H9 (cell line): ENCODE results near the gene LCNL1. TPM values are rescaled to one million over a fixed set of nuclear protein-coding genes. Genes with fewer than 3 reads are reported as not detected.

Experiments
- DNase-seq: peaks from one replicate; pipeline ENCODE4 v3.0.0-alpha.2; 2017
- H2AFZ ChIP-seq: one replicate; pipeline ENCODE4 v1.6.1; 2013; ENCODE audit warnings: mild to moderate bottlenecking, low read length, control low read depth, moderate library complexity
- H2AK5ac ChIP-seq: 2 replicates; pipeline ENCODE4 v1.6.1; 2013; ENCODE audit warnings: low read length, control low read depth, mixed read lengths; ENCODE audit not compliant: insufficient read length
- H2BK120ac ChIP-seq: one replicate; pipeline ENCODE4 v1.6.1; 2013; ENCODE audit warnings: low read depth, mild to moderate bottlenecking, low read length, control low read depth, inconsistent platforms; ENCODE audit not compliant: poor library complexity, severe bottlenecking
- H2BK12ac ChIP-seq: 2 replicates; pipeline ENCODE4 v1.6.1; 2013; ENCODE audit warnings: low read length, control low read depth, mixed read lengths, low read depth; ENCODE audit not compliant: insufficient read length
- H2BK15ac ChIP-seq: 2 replicates; pipeline ENCODE4 v1.6.1; 2013; ENCODE audit warnings: low read depth, low read length, control low read depth
- H2BK20ac ChIP-seq: one replicate; pipeline ENCODE4 v1.6.1; 2013; ENCODE audit warnings: low read depth, mild to moderate bottlenecking, low read length, control low read depth, inconsistent platforms; ENCODE audit not compliant: poor library complexity, severe bottlenecking
- H2BK5ac ChIP-seq: 2 replicates; pipeline ENCODE4 v1.6.1; 2013; ENCODE audit warnings: low read length, control low read depth, mixed read lengths; ENCODE audit not compliant: insufficient read length
- H3K14ac ChIP-seq: 2 replicates; pipeline ENCODE4 v1.6.1; 2013; ENCODE audit warnings: low read length, control low read depth; ENCODE audit not compliant: insufficient read depth
- H3K18ac ChIP-seq: 2 replicates; pipeline ENCODE4 v1.6.1; 2013; ENCODE audit warnings: low read depth, mild to moderate bottlenecking, mixed read lengths, low read length, control low read depth; ENCODE audit not compliant: insufficient read length
- H3K23ac ChIP-seq: 2 replicates; pipeline ENCODE4 v1.6.1; 2013; ENCODE audit warnings: low read length, control low read depth, mixed read lengths, low read depth; ENCODE audit not compliant: insufficient read length
- H3K23me2 ChIP-seq: 2 replicates; pipeline ENCODE4 v1.6.1; 2013; ENCODE audit warnings: low read depth, mild to moderate bottlenecking, mixed read lengths, low read length, control low read depth; ENCODE audit not compliant: insufficient read length, poor library complexity, severe bottlenecking
- H3K27ac ChIP-seq: 2 replicates; pipeline ENCODE4 v1.5.1; 2013; ENCODE audit warnings: low read length, control low read depth, mixed read lengths, low read depth; ENCODE audit not compliant: insufficient read length
- H3K27me3 ChIP-seq: 2 replicates; pipeline ENCODE4 v1.6.1; 2013; ENCODE audit warnings: low read length, control low read depth, inconsistent platforms; ENCODE audit not compliant: insufficient read depth
- H3K4ac ChIP-seq: 2 replicates; pipeline ENCODE4 v1.6.1; 2013; ENCODE audit warnings: low read depth, mild to moderate bottlenecking, control low read depth, inconsistent platforms, low read length, moderate library complexity
- H3K4me1 ChIP-seq: 2 replicates; pipeline ENCODE4 v1.6.1; 2013; ENCODE audit warnings: low read length, control low read depth, inconsistent platforms; ENCODE audit not compliant: insufficient read depth
- H3K4me2 ChIP-seq: 2 replicates; pipeline ENCODE4 v1.6.1; 2013; ENCODE audit warnings: low read length, control low read depth, mixed read lengths; ENCODE audit not compliant: insufficient read length, insufficient read depth
- H3K56ac ChIP-seq: 2 replicates; pipeline ENCODE4 v1.6.1; 2013; ENCODE audit warnings: low read depth, mild to moderate bottlenecking, mixed read lengths, low read length, control low read depth; ENCODE audit not compliant: insufficient read length
- H3K79me1 ChIP-seq: 2 replicates; pipeline ENCODE4 v1.6.1; 2013; ENCODE audit warnings: low read depth, mild to moderate bottlenecking, moderate library complexity, low read length, control low read depth, inconsistent platforms; ENCODE audit not compliant: insufficient read depth, poor library complexity, severe bottlenecking
- H3K79me2 ChIP-seq: 2 replicates; pipeline ENCODE4 v1.6.1; 2013; ENCODE audit warnings: low read length, control low read depth, inconsistent platforms; ENCODE audit not compliant: insufficient read depth
- H3K9ac ChIP-seq: 2 replicates; pipeline ENCODE4 v1.6.1; 2013; ENCODE audit warnings: low read length, control low read depth, mixed read lengths; ENCODE audit not compliant: insufficient read length; ENCODE audit errors: extremely low read depth
- H3K9me3 ChIP-seq: one replicate; pipeline ENCODE4 v1.6.1; 2013; ENCODE audit warnings: low read depth, low read length, inconsistent platforms; ENCODE audit not compliant: control insufficient read depth
- H3T11ph ChIP-seq: one replicate; pipeline ENCODE4 v1.6.1; 2013; ENCODE audit warnings: mild to moderate bottlenecking, low read length, control low read depth, inconsistent platforms
- H4K20me1 ChIP-seq: one replicate; pipeline ENCODE4 v1.6.1; 2013; ENCODE audit not compliant: control insufficient read depth, insufficient read length, insufficient read depth
- H4K5ac ChIP-seq: 2 replicates; pipeline ENCODE4 v1.6.1; 2013; ENCODE audit warnings: low read depth, mild to moderate bottlenecking, mixed read lengths, low read length, control low read depth; ENCODE audit not compliant: insufficient read length
- H4K8ac ChIP-seq: replicated peaks from 2 replicates; pipeline ENCODE4 v1.6.1; 2013; ENCODE audit warnings: low read length, control low read depth, mixed read lengths, low read depth; ENCODE audit not compliant: insufficient read length
- H4K91ac ChIP-seq: 2 replicates; pipeline ENCODE4 v1.6.1; 2013; ENCODE audit warnings: low read depth, mild to moderate bottlenecking, moderate library complexity, mixed read lengths, low read length, control low read depth; ENCODE audit not compliant: insufficient read length
- H3K27ac Mint-ChIP-seq, 3 experiments: 2 replicates in 2 of 3; 3 replicates in 1 of 3; pipeline ENCODE4 v1.8.0; 2020 to 2021; ENCODE audit warnings: mixed read lengths in 3 of 3, mild to moderate bottlenecking in 1 of 3, moderate library complexity in 1 of 3
- H3K27me3 Mint-ChIP-seq: 2 replicates; pipeline ENCODE4 v1.8.0; 2021; ENCODE audit warnings: low read depth, mild to moderate bottlenecking, moderate library complexity, mixed read lengths
- H3K36me3 Mint-ChIP-seq, 3 experiments: 2 replicates in 2 of 3; 3 replicates in 1 of 3; pipeline ENCODE4 v1.8.0; 2020 to 2021; ENCODE audit warnings: low read depth in 3 of 3, mixed read lengths in 3 of 3; ENCODE audit not compliant: insufficient read depth in 1 of 3
- H3K4me1 Mint-ChIP-seq, 2 experiments: 2 replicates each; pipeline ENCODE4 v1.8.0; 2020; ENCODE audit warnings: mixed read lengths in 2 of 2
- H3K4me3 Mint-ChIP-seq, 2 experiments: 2 replicates in 1 of 2; 3 replicates in 1 of 2; pipeline ENCODE4 v1.8.0; 2020 to 2021; ENCODE audit warnings: mild to moderate bottlenecking in 2 of 2, mixed read lengths in 2 of 2, moderate library complexity in 1 of 2
- H3K9me3 Mint-ChIP-seq, 2 experiments: 2 replicates in 1 of 2; 3 replicates in 1 of 2; pipeline ENCODE4 v1.8.0; 2020; ENCODE audit warnings: mild to moderate bottlenecking in 2 of 2, mixed read lengths in 2 of 2, moderate library complexity in 1 of 2
- WGBS: extraction: QIAGEN DNeasy Blood & Tissue Kit; methylation state at CpG from one replicate; pipeline ENCODE4 v1.1.7; 2013; ENCODE audit warnings: missing lambda C conversion rate, low lambda C conversion rate, mixed read lengths; ENCODE audit not compliant: insufficient read length; ENCODE audit errors: extremely low coverage; 5-methylcytosine and 5-hydroxymethylcytosine counted together
- total RNA-seq: library from RNA; stranded (reverse); gene quantifications from 2 replicates; pipeline ENCODE4 v1.2.1, GENCODE V29; 2021
- TF ChIP-seq, protein P1 (sequence below): fragments of 200-600 bp; sonication (generic); conservative IDR thresholded peaks from 3 replicates; pipeline ENCODE4 v1.8.0; 2021; ENCODE audit warnings: antibody characterized with exemption, mild to moderate bottlenecking

LCNL1 gene
- total RNA-seq, 1 experiment from 2014 or later, result 0.20 TPM

DNA sequence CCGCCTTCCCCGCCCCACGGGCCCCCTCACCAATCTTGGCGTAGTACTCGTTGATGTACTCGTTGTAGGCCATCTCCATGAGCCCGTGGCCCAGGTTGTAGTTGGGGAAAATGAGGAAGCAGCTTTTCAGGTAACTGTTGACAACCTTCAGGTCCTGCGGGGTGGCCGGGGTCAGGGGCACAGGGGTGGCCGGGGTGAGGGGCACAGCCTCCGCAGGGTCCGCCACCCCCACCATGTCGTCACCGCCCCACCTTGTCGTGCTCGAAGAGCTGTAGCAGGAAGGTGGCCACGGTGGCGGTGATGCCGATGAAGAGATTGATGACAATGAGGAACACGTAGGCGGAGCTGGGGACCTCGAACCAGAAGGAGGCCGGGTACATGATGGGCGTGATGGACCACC, 28.4 kb downstream of the LCNL1 start:
- H4K20me1 ChIP-seq, result peaks cover 2% of the 10 kb centered on the region
- TF ChIP-seq, protein P1, sequence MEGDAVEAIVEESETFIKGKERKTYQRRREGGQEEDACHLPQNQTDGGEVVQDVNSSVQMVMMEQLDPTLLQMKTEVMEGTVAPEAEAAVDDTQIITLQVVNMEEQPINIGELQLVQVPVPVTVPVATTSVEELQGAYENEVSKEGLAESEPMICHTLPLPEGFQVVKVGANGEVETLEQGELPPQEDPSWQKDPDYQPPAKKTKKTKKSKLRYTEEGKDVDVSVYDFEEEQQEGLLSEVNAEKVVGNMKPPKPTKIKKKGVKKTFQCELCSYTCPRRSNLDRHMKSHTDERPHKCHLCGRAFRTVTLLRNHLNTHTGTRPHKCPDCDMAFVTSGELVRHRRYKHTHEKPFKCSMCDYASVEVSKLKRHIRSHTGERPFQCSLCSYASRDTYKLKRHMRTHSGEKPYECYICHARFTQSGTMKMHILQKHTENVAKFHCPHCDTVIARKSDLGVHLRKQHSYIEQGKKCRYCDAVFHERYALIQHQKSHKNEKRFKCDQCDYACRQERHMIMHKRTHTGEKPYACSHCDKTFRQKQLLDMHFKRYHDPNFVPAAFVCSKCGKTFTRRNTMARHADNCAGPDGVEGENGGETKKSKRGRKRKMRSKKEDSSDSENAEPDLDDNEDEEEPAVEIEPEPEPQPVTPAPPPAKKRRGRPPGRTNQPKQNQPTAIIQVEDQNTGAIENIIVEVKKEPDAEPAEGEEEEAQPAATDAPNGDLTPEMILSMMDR, result no peak
- no peak overlapping the region for H4K91ac ChIP-seq
- H3K56ac ChIP-seq, result no peak overlapping the region
- no peak overlapping the region for H3K27ac Mint-ChIP-seq
- no peaks in the 10 kb centered on the region for H3K4me1 Mint-ChIP-seq
- H2BK15ac ChIP-seq, result no peak overlapping the region
- H3K27ac ChIP-seq, result no peak overlapping the region
- H3K36me3 Mint-ChIP-seq, result peaks cover 0 to 5% (median 5%) of the 10 kb centered on the region in 3 experiments; a peak in 3 of 7 replicates
- H3K9me3 Mint-ChIP-seq, result peaks cover 1 to 2% of the 10 kb centered on the region in 2 experiments; a peak in 1 of 5 replicates
- H3K4me3 Mint-ChIP-seq, result no peak overlapping the region
- no peak overlapping the region for H2BK20ac ChIP-seq
- H3K14ac ChIP-seq, result no peak overlapping the region
- no peak overlapping the region for H3K23ac ChIP-seq
- no peaks in the 10 kb centered on the region; the same call in 1 of the 2 replicates for H3K27me3 Mint-ChIP-seq
- H3K9ac ChIP-seq, result no peak overlapping the region
- no peak for DNase-seq
- H2BK120ac ChIP-seq, result no peak overlapping the region
- no peaks in the 10 kb centered on the region for H3K79me2 ChIP-seq
- no peak overlapping the region for H2AK5ac ChIP-seq
- H3K4ac ChIP-seq, result no peak overlapping the region
- H2BK5ac ChIP-seq, result no peak overlapping the region
- no peak overlapping the region for H4K5ac ChIP-seq
- H3K79me1 ChIP-seq, result no peaks in the 10 kb centered on the region
- no peaks in the 10 kb centered on the region for H3K4me1 ChIP-seq
- H4K8ac ChIP-seq, result no peak overlapping the region
- H3K9me3 ChIP-seq, result no peaks in the 10 kb centered on the region
- no peaks in the 10 kb centered on the region for H3K23me2 ChIP-seq
- H3T11ph ChIP-seq, result no peak overlapping the region
- H3K27me3 ChIP-seq, result no peaks in the 10 kb centered on the region
- H3K18ac ChIP-seq, result no peak overlapping the region
- no peak overlapping the region for H2BK12ac ChIP-seq
- H2AFZ ChIP-seq, result no peak overlapping the region
- no peak overlapping the region for H3K4me2 ChIP-seq
- no CpG with 5 or more reads among the region's 24 CpGs for WGBS
